Testis (tissue), 3 donors: ENCODE measurements around the gene CYB5RL. TPM values are rescaled to one million over a fixed set of nuclear protein-coding genes. Genes with fewer than 3 reads are reported as not detected.
"Not testable (repeated sequence)": the region's sequence is repeated elsewhere in the genome, so short reads cannot be mapped to it uniquely, and the experiment has no call there.

ENCODE experiments used
- DNase-seq: peaks from one replicate; pipeline ENCODE4 v3.0.0-alpha.2; 2019
- H3K27ac ChIP-seq, 2 donors: fragments of 200-600 bp; sonication (generic); one replicate each; pipeline ENCODE4 v1.5.1; 2019
- H3K27me3 ChIP-seq: fragments of 200-600 bp; sonication (generic); one replicate; pipeline ENCODE4 v1.5.1; 2019
- H3K36me3 ChIP-seq: fragments of 200-600 bp; sonication (generic); one replicate; pipeline ENCODE4 v1.5.1; 2017; ENCODE audit warnings: low read depth; ENCODE audit errors: missing control alignments
- H3K4me1 ChIP-seq: fragments of 200-600 bp; sonication (generic); one replicate; pipeline ENCODE4 v1.5.1; 2019
- H3K4me3 ChIP-seq, 2 donors: fragments of 200-600 bp; sonication (generic); one replicate each; pipeline ENCODE4 v1.5.1; 2017 to 2019
- H3K9me3 ChIP-seq: fragments of 200-600 bp; sonication (generic); one replicate; pipeline ENCODE4 v1.5.1; 2017
- CTCF ChIP-seq, 3 experiments: fragments of 450-650 bp in 2 of 3; fragments of 200-600 bp in 1 of 3; sonication (generic) in 1 of 3; IDR thresholded peaks; one replicate each; pipeline ENCODE4 v1.5.1; 2016 to 2019; ENCODE audit warnings: antibody characterized with exemption in 3 of 3, mild to moderate bottlenecking in 2 of 3, moderate library complexity in 1 of 3
- POLR2A ChIP-seq: fragments of 450-650 bp; IDR thresholded peaks from one replicate; pipeline ENCODE4 v1.6.1; 2017; ENCODE audit warnings: antibody characterized with exemption, mild to moderate bottlenecking, moderate library complexity
- WGBS, 2 donors: methylation state at CpG; one replicate each; pipeline ENCODE4 v1.1.5; 2018; 5-methylcytosine and 5-hydroxymethylcytosine counted together
- intact Hi-C: fragments of 100-400 bp; cut with DNase I; formaldehyde crosslinking; loops from one replicate; pipeline ENCODE4 v1.15.1; 2023; ENCODE audit warnings: low total_unique reads
- polyA plus RNA-seq: library from polyadenylated mRNA; stranded (reverse); fragments of 350-450 nt; fragmentation: Illumina TruSeq; extraction: RNeasy Lipid Tissue Mini Kit (QIAGEN cat#74804); gene quantifications from one replicate; pipeline ENCODE4 v1.2.3, GENCODE V29; 2014; ENCODE audit warnings: low read depth, low replicate concordance; ENCODE audit not compliant: insufficient read depth
- total RNA-seq, 2 donors: library from RNA; depleted of rRNA; stranded (reverse); fragments of >200 nt; gene quantifications; one replicate each; pipeline ENCODE4 v1.2.3, GENCODE V29; 2016

CYB5RL gene
- total and polyA plus RNA-seq, 3 donors from 2014 or later: 6.3 to 11.5 (median 8.7) TPM

- 24 to 34% methylated on average over 3 of the region's 3 CpGs for WGBS, 2 donors
- Histone ChIP-seq H3K27me3 (no peaks in the 10 kb centered on the region), H3K4me1 (peaks cover 41% of the 10 kb centered on the region), H3K36me3 (no peaks in the 10 kb centered on the region), H3K4me3 (no peak overlapping the region), H3K27ac (peak overlapping the region; percentile 9 to 73), H3K9me3 (no peaks in the 10 kb centered on the region)
- DNase-seq: no peak
- TF ChIP-seq CTCF (IDR thresholded peaks at IDR 0.05) (no peak), POLR2A (no peak)
- intact Hi-C loops: no loop called here
Measured at GRCh38 chr1:54219688-54220003, 19.8 kb upstream of the CYB5RL start.

GRCh38 chr1:54218883-54219687 lies 19.3 kb upstream of the CYB5RL start:
- intact Hi-C loops: no loop called here
- H3K4me1 ChIP-seq: peaks cover 35% of the 10 kb centered on the region

GRCh38 chr1:54215523-54215922 lies 15.7 kb upstream of the CYB5RL start:
- Histone ChIP-seq H3K4me3 (no peak overlapping the region), H3K27ac (no peak overlapping the region), H3K27me3 (no peaks in the 10 kb centered on the region), H3K4me1 (peaks cover 18% of the 10 kb centered on the region), H3K9me3 (no peaks in the 10 kb centered on the region), H3K36me3 (peaks cover 3% of the 10 kb centered on the region)
- no peak for TF ChIP-seq CTCF (IDR thresholded peaks at IDR 0.05)
- no peak for TF ChIP-seq POLR2A
- no peak for DNase-seq
- 83 to 92% methylated on average over 8 to 9 of the region's 9 CpGs for WGBS, 2 donors
- intact Hi-C loops: no loop called here

More at GRCh38 chr1:54218883-54219687, 19.3 kb upstream of the CYB5RL start:
- no peak overlapping the region for H3K4me3 ChIP-seq
- no peak for TF ChIP-seq CTCF (IDR thresholded peaks at IDR 0.05)
- no peak for TF ChIP-seq POLR2A
- no peak for DNase-seq
- no peaks in the 10 kb centered on the region for H3K27me3 ChIP-seq
- no peaks in the 10 kb centered on the region for H3K36me3 ChIP-seq
- H3K9me3 ChIP-seq: no peaks in the 10 kb centered on the region
- peak overlapping the region; percentile 9 to 73 for H3K27ac ChIP-seq
- WGBS, 2 donors: 65 to 74% methylated on average over 11 of the region's 11 CpGs

GRCh38 chr1:54212872-54213271 lies 13.0 kb upstream of the CYB5RL start:
- DNase-seq: no peak
- WGBS, 2 donors: 60 to 76% methylated on average over 1 of the region's 1 CpG
- TF ChIP-seq CTCF (IDR thresholded peaks at IDR 0.05): no peak
- no peaks in the 10 kb centered on the region for H3K4me1 ChIP-seq
- peaks cover 6% of the 10 kb centered on the region for H3K36me3 ChIP-seq
- H3K27me3 ChIP-seq: no peaks in the 10 kb centered on the region
- H3K27ac ChIP-seq: no peak overlapping the region
- intact Hi-C loops: no loop called here
- no peak overlapping the region for H3K4me3 ChIP-seq
- no peaks in the 10 kb centered on the region for H3K9me3 ChIP-seq

GRCh38 chr1:54207896-54208295 lies 8.1 kb upstream of the CYB5RL start:
- H3K36me3 ChIP-seq, DNase-seq, H3K27me3 ChIP-seq, H3K4me1 ChIP-seq, intact Hi-C loops, H3K9me3 ChIP-seq, H3K27ac ChIP-seq, H3K4me3 ChIP-seq: not testable (repeated sequence)
- WGBS, 2 donors: 71 to 72% methylated on average over 4 of the region's 4 CpGs
